Daoy (cell line): ENCODE data around the gene BTN1A1. TPM values are rescaled to one million over a fixed set of nuclear protein-coding genes. Genes with fewer than 3 reads are reported as not detected.
"Not testable (repeated sequence)": the region's sequence is repeated elsewhere in the genome, so short reads cannot be mapped to it uniquely, and the experiment has no call there.

Source experiments
- DNase-seq: peaks from one replicate; pipeline ENCODE4 v3.0.0-alpha.2; 2015; ENCODE audit warnings: low read depth
- total RNA-seq: library from RNA; depleted of rRNA; stranded (reverse); fragments of >200 nt; shearing (Covaris generic); gene quantifications from 2 replicates; pipeline ENCODE4 v1.2.3, GENCODE V29; 2014

The BTN1A1 gene
- total RNA-seq, 1 experiment from 2014 or later: not detected

DNA sequence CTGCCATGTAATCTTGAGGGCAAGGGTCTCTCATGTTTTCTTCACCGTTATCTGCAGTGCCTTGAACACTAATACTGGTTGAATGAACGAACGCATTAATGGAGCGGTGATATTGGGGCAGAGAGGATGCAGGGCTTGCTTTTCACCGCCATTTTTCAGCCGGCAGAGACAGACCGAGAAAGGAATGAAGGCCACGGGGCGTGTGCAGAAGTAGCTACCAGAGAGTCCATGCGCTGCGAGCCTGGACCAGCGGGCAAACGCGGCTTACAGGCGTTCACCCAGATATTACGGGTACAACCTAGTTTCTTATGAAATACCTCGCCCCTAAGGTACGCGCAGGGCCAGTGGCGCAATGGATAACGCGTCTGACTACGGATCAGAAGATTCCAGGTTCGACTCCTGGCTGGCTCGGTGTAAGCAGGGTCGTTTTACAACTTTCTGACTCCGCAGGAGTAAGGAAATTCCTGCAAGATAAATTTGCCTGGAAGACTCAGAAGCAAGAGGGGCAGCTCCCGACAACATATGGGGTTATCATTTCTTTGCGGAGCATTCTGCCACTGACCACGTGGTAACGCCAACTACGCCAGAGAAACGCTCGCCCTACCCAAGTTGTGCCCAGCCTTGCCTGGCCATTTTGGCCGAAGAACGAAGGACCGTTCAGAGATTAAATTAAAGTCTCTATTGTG, 37.2 kb downstream of the BTN1A1 start:
- DNase-seq: peak; percentile 97

DNA sequence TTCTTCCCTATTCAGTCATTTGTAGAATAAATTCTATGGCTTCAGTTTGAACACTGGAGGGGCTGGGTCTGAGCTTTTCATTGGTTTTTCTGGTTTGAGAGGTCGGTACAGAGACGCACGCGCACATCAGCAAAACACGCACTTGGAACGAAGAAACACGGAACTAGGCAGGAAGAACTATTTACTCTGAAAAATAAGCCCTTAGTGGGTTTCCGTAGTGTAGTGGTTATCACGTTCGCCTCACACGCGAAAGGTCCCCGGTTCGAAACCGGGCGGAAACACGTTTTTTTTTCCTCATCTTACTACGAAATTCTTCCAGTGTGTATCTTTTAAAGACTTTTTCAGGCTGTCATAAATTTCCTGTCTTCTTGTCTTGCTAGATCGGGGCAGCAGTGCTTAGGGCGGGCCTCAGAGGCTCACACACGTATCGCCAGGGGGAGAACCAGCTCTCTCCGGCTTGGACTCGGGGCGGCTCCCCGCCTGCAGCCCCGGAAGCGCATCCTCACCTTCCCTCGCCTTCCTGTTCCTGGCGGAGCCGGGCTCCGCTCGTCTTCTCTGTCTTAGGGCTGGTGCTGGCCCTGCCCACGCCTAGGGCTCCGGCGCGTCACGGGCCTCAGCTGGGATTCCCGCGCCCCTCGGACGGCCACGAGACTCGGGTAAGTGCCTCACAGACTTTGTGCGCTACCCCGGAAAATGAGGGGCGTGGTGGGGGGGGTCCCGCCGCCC, 37.9 kb downstream of the BTN1A1 start, which contains the start of gene HMGN4:
Gene HMGN4 (plus strand): TSS at position 521 of the 726 bp plus-strand sequence. CDS start 6,841 bp downstream, outside the sequence.
- DNase-seq: peak; percentile 94

DNA sequence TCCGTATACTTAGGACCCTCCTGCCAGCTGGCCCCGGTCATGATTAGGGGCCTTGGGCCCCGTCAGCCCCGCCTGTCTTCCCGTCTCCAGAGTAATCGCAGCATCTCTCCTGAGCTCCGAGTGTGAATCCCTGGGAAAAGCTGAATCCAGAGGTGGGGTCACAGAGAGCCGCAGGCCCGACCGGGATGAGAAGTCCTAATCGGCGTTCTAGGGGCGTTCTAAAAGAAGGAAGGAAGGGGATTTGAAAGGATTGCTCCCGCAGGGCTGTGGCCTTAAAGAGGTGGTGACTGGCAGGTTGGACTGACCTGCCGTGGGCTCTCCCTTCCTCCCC, 38.4 kb downstream of the BTN1A1 start:
- no peak for DNase-seq

DNA sequence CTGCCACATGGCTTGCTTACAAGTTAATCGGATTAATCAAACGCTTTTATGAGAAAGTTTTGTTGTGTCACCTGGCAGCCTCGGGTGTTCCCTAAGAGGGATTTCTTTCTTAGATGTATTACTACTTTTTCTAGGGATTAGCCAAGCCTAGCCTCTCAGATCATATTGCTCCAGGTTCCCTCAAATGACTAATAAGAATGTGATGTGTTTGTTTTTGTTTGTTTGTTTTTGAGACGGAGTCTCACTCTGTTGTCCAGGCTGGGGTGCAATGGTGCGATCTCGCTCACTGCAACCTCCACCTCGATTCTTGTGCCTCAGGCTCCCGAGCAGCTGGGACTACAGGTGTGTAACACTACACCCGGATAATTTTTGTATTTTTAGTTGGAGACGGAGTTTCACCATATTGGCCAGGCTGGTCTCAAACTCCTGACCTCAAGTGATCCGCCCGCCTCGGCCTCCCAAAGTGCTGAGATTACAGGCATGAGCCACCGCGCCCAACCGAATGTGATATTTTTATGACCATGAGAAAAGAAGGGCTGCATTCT, 39.0 kb downstream of the BTN1A1 start:
- DNase-seq: no peak

DNA sequence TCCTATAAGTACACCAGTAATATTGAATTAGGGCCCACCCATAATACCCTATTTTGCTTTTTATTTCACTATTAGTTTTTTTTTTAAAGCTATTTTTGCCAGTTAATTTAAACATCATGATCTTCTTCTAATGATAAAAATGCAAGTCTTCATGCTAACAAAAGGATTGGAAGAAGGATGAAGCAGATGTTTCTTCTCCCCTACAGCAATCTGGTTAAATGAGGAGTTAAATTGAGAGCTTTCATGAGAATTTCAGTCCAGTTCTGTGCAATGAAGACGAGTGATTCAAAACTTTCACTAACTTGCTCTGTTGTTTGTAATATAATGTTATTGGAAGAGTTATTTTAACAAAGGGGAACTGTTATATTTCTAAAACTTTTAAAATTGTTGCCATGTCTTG, 41.5 kb downstream of the BTN1A1 start:
- DNase-seq: no peak

DNA sequence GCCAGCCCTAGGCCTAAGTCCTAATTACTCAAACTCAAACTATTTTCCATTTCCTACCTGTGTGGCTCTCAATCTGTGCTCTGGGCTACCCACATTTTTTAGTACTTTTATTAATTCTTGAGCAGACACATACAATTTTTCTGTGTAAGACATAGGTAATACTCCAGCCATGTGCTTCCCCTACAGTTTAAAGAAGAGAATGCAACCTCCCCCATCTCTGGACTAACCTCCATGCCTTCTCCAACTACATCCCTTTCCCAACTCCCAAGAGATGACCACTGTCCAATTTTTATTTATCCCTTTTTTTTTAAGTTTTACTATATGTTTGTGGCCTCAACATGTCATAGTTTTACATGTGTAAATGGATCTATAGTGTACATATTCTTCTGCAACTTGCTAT, 43.9 kb downstream of the BTN1A1 start:
- DNase-seq: no peak

DNA sequence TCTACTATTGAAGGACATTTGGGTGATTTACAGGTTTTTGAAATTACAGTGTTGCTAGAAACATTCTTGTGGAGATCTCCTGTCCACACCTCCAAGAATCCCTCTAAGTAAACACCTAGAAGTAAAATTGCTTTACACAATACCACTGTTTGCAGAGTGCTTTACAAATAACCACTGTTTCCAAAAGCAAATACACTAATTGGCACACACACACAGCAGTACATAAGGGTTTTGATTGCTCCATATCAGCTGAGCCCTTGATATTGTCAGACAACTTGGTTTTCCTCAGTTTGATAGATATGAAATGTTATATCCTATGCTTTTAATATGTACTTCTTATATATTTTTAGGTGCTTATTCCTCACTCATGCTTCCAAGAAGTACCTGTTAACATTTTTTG, 44.4 kb downstream of the BTN1A1 start:
- no peak for DNase-seq

DNA sequence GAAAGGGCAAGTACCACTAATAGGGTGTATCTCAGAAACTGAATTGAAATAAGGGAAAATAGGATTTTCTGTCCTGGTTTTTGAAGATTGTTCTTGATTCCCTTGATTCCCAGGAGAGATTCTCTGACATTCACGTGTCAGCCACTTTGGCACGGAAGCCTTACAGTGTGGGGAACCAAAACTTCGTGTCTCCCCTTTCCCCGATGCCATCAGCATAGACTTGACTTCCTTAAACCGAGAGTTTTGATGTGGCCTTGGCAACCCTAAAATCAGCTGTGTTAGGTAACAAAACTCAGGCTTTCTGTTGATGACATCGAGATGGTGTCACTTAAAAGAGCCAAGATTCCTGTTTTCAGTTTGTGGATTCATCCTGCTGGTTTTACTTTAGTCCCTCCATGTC, 45.5 kb downstream of the BTN1A1 start:
- no peak for DNase-seq

DNA sequence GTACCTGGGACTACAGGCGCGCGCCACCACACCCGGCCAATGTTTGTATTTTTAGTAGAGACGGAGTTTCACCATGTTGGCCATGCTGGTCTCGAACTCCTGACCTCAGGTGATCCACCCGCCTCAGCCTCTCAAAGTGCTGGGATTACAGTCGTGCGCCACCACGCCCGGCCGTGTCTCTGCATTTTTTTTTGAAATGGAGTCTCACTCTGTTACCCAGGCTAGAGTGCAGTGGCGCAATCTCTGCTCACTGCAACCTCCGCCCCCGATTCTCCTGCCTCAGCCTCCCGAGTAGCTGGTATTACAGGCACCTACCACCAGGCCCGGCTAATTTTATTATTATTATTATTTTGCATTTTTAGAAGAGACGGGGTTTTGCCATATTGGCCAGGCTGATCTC, 47.3 kb downstream of the BTN1A1 start:
- DNase-seq: not testable (repeated sequence)

DNA sequence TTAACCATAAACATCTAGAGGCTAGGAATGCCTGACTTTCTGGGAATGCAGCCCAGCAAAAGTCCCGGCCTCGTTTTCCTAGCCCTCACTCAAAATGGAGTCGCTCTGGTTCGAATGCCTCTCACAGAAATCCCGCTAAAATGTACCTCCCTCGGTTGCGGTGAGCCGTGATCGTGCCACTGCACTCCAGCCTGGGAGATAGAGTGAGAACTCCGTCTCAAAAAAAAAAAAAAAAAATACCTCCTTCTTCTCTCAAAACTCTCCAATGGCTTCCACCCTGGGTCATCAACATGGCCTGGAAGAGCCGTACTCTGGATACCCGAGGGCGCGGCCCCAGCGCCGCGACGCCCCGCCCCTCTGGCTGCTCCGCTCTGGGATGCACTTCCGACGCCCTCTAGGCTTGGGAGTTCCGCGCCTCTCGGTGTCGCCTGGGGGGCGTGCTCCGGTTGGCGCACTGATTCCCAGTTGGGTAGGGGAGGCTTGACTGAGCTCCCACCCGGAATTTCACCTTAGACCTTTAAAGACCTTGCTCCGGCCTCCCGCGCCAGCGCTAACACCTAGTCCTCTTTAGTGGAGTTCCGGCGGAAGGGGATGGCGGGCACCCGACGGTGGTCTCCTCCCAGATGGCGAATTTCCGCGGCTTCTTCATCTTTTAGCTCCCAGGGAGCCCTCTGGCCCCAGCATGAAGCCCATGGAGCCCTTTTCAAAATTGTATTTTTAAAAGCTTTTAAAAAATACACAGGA, 50.3 kb downstream of the BTN1A1 start:
- DNase-seq: peak; percentile 40

DNA sequence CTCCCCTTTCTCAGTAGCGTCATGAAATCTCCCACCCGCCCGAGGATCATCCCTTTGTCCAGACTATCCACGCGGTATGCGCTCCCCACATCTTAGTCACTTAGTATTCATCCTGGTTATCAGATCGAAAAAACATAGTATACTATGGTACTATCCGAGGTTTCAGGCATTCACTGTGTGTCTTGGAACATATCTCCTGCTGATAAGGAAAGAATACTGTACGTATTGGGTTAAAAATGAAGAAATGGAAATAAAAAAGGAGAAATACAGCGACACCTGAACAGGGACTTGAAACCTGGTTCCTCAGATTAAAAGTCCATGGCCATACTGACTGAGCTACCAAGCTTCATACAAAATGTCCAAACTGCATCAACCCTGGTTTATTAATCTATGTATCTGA, 52.1 kb downstream of the BTN1A1 start:
- no peak for DNase-seq

DNA sequence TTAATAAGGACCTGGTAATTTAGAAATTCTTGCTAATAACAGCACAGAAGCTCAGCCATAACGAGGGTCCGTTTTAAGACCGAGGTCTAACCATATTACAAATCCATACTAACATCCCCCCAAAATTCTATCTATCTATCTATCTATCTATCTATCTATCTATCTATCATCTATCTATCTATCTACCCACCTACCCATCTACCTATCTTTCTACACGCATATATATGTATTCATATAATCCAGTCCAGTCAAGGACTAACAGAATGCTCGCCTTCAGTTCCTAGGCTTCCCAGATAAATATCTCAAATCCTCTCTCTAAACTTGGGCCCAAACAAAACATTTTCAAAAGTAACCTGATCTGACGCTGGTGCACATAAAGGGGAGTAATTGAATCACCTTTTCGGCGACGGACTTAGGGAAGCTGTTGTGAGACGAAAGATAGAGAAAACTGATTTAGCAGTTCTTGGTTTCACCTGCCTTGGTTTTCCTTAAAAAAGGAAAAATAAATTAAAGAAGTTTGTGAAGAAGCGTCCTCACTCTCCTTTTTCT, 52.6 kb downstream of the BTN1A1 start:
- DNase-seq: no peak

DNA sequence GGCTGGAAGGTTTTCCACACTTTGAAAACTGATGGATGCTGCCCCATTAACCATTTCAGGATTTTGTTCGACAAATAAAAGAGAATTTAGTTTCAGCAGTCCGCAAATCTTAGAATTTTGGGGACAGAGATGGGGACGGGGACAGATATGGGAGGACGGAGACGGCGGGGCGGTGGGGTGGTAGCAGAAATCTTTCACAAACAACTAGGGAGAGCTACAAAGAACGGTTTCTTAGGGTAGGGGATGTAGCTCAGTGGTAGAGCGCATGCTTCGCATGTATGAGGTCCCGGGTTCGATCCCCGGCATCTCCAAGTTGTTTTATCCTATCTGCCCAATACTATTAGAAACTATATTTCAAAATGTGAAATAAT, 53.1 kb downstream of the BTN1A1 start:
- DNase-seq: peak; percentile 72

DNA sequence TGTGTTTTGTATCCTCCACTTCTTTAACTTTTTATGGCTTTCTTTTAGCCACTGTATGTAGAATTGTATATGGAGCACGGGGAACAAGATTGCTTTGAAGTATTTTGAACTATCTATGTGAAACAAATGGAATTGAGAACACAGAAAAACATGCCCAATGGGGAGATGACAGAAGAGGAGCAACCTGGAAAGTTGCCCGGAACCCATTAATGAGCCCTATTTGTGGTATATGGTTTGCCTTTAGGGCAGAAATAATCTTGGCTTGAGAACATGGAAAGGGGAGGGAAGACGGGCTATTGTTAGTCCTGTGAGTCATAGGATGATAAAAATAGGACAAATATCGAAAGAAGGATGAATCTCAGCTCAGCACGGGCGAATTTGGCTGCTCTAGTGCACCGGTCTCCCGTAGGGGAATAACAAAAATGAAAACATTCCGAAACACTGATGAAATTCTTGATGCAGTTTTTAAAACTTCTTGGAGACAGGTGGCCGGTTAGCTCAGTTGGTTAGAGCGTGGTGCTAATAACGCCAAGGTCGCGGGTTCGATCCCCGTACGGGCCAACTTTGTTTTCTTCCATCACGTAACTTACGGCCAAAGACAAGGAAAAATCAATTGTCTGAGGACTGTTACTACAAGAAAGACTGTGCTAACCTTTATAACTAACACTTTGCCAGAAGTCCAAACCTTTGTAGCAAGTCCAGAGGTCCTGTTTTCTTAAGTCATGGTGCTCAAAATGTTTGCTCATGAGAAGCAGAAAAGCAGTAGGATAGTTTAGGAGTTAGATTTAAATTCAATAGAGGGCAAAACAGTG, 53.7 kb downstream of the BTN1A1 start:
- DNase-seq: peak; percentile 88

DNA sequence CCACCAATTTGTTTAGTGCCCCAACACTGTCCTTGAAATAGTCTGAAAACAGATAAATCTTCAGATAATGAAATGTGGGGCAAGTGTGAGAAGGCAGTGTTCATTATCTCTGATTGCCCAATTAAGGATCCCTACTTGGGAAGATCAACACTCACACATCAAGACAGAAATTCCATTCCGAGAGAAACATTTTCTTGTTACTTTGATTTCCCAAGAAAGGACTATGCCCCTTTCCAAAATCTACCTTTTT, 54.3 kb downstream of the BTN1A1 start:
- no peak for DNase-seq

DNA sequence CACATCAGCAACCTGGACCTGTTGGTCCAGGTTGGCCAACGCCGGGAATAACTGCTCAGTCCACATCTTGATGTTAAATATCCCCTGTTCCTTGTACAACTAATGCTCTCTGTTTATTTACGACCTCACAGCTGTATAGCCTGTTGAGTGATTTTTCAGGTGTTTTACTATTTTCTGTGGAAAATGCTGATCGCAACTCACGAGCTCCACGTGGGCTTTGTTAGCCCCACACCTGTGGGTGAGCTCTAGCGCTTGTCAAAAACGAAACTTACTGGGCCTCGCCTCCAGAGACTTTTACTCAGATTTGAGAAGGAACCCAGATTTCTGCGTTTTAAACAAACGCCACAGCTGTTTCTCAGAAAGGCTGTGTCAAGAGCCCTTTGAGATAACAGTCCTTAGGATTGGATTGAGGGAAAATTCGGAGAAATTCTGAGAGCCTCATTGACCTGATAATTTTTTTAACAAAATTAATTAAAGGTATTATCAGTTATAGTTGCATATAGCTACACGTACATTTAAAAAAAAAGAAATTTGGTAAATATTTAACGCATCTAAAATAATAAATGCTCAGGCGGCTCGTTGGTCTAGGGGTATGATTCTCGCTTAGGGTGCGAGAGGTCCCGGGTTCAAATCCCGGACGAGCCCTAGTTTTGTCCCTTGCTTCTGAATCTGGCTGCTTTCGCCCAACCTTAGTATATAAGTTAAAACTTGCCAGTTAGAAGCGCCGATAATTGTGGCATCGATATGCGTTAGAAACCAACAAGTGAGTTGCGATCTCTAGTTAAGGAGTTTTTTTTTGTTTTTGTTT, 54.8 kb downstream of the BTN1A1 start:
- peak; percentile 80 for DNase-seq

DNA sequence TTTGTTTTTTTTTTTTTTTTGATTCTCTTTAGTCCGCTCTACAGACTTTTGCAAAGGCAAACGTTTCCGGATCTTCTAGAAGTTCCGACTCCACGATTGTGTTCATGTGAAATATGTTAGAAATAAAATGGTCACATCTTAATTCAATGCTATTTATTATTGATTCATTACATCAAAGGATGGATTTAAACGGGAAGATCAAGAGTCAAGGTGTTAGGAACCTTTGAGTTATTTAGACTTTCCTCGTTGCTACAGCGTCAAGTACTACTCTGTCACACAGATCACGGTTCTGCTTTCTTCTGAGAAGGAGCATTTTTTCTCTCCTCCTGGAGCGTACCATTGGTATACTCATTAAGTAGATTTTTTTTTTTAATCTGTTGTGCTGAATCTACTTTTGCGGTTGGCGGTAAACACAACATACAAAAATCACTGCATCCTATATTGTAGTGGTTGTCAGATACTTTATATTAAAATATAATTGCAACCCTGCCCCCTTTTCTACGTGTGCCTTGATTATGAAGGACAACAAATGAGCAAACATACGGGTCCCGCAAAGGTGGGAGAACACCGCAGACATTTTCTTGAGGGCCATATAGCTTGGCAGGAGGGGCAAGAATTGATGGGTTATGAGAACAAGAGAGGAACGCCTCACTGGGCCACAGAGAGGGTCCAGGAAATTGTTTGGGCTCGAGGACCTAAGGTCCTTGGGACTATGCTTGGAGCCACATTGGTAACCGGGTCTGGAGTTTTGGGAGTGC, 55.6 kb downstream of the BTN1A1 start:
- no peak for DNase-seq

DNA sequence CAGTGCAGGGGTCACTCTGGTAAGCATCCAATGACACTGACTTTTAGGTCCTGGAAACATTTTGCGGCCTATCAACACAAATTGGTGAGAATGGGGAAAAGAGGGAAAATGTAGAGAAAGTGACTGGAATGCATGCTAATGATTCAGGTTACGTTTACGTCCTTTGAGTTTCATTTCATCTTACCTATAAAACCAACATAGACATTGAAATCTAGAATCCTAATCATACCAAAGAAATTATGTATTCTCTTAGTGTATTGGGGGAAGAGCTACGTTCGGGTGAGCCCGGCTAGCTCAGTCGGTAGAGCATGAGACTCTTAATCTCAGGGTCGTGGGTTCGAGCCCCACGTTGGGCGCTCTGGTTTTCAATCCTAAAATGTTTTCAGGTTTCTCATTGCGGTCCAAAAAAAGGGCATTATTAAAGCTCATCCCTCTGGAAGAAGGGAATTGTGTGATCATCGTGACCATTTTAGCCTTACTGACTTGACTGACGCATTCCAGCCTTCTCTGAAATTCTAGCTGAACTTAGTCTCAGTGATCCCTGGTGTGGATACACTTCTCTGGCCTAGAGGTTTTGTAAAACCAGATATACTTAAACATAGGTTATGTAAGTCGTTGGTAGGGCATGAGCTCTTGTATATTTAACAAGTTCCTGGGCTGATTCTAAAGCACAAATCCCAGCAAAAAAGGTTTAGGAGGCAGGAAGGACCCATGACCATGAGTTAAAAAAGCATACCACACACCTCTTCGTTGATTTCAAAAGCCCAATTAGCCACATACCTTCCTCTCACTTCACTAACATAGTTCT, 56.4 kb downstream of the BTN1A1 start:
- DNase-seq: peak; percentile 95
